GM19035 (cell line): ENCODE results near the gene VWF.
"Not testable (repeated sequence)": the region's sequence is repeated elsewhere in the genome, so short reads cannot be mapped to it uniquely, and the experiment has no call there.

ENCODE experiments used
- ATAC-seq: cut with Tn5 transposase; IDR thresholded peaks from one replicate; pipeline ENCODE4 v1.9.1; 2021; ENCODE audit not compliant: unreplicated experiment

VWF gene

DNA sequence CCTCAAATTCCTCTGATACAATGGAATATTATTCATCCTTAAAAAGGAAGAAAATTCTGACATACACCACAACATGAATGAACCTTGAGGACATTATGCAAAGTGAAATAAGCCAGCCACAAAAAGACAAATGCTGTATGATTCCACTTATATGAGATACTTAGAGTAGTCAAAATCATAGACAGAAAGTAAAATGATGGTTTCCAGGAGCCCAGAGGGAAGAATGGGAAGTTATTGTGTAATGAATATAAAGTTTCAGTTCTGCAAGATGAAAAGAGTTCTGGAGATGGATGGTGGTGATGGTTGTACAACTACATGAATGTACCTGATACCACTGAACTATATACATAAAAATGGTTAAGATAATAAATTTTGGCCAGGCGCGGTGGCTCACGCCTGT is 18.3 kb downstream of the VWF start:
- ATAC-seq = no peak

DNA sequence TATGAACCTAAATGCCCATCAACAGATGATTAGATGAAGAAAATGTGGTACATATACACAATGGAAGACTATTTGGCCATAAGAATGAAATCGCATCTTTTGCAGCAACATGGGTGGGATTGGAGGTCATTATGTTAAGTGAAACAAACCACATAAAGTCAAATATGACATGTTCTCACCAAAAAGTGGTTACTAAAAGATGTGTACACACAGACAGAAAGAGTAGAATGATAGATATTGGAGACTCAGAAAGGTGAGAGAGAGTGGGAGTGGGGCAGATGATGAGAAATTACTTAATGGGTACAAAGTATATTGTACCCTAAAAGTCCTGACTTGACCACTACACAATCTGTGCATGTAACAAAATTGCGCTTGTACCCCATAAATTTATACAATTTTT is 19.6 kb downstream of the VWF start:
- ATAC-seq = no peak

DNA sequence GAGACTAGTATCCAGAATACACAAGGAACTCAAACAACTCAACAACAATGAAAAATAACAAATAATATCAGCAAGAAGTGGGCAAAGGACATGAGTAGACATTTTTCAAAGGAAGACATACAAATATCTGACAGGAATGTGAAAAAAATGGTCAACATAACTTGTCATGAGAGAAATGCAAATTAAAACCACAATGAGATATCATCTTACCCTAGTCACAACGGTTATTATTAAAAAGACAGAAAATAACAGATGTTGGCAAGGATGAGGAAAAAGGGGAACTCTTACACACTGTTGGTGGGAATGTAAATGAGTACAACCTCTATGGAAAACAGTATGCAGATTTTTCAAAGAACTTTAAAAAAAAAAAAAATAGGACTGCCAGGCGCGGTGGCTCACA is 20.4 kb downstream of the VWF start:
- ATAC-seq = no peak

- not testable (repeated sequence) for ATAC-seq
Measured at GRCh38 chr12:6102021-6102420, 22.4 kb downstream of the VWF start.

DNA sequence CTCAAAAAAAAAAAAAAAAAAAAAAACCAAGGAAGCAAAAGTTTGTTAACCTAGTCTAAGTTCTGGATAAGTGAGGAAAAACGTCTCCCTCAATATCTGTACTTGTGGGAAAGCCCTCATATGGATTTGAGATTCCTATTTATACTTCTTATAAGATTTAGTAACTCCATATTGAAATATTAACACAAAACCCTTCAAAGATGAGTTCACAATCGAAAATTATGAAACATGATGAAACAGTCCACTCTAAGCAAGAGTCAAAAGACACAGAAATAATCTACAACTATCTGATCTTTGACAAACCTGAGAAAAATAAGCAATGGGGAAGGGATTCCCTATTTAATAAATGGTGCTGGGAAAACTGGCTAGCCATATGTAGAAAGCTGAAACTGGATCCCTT is 25.2 kb downstream of the VWF start:
- no peak for ATAC-seq

DNA sequence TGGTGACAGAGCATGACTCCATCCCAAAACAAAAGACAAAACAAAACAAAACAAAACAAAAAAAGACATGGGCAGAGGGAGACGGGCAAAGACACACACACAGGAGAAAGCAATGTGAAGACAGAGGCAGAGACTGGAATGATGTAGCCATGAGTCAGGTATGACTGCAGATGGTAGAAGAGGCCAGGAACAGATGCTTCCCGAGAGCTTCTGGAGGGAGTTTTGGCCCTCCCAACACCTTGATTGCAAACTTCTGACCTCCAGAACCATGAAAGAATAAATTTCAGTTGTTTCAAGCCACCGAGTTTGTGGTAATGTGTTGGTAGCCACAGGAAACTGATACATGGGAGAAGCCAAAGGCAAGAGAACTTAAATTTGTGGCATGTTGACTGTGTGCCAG is 27.1 kb downstream of the VWF start:
- ATAC-seq = no peak

GRCh38 chr12:6096527-6096926 is 27.9 kb downstream of the VWF start:
- no peak for ATAC-seq

- no peak for ATAC-seq
Measured at GRCh38 chr12:6095269-6095668, 29.2 kb downstream of the VWF start.

DNA sequence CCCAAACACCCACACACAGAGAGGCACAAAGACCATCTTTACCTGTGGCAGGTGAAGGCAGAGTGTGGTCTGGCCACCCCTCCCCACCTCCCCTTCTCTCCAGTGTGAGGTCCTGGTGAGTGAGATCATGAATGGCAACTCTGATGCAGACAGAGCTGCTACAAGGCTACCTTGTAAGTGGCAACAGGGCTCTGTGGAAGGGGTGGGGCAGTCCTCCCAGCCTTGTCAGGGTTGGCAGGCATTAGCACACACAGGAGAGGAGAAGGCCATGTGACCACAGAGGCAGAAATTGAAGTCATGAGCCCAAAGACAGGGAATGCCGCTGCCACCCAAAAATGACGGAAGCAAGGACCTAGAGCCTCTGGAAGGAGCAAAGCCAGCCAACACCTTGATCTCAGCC is 30.7 kb downstream of the VWF start:
- ATAC-seq = no peak

- no peak for ATAC-seq
Measured at GRCh38 chr12:6092784-6093722, 31.4 kb downstream of the VWF start.

DNA sequence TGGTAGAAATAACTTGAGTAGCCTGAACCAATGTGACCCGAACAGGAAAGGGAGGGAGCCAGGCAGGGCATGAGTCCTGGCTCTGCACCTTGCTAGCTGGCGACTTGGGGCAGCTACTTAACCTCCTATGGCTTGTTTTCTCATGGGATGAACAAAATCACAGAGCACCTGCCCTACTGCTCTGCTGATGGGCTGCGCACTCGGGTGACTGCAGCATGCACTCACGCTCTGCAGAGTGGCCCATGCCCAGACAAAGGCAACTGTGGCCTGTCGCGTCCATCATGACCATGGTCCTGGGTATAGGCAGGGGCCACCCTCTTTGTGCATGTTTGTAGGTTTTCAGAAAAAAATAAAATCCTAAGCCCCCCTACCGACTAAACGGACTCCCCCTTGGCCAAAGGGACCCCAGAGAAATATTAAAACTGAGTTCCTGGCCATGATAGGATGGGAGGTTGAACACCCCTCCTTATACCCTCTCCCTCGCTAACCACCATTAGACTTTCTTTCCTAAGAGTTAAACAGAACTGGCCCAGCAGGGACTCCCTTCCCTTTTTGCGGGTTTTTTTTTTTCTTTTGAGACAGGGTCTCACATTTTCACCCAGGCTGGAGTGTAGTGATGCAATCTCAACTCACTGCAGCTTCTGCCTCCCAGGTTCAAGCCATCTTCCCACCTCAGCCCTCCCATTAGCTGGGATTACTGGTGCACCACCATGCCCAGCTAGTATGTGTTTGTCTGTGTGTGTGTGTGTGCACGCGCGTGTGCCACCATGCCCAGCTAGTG is 32.5 kb downstream of the VWF start:
- no peak for ATAC-seq

GRCh38 chr12:6090803-6091202 is 33.7 kb downstream of the VWF start:
- no peak for ATAC-seq

DNA sequence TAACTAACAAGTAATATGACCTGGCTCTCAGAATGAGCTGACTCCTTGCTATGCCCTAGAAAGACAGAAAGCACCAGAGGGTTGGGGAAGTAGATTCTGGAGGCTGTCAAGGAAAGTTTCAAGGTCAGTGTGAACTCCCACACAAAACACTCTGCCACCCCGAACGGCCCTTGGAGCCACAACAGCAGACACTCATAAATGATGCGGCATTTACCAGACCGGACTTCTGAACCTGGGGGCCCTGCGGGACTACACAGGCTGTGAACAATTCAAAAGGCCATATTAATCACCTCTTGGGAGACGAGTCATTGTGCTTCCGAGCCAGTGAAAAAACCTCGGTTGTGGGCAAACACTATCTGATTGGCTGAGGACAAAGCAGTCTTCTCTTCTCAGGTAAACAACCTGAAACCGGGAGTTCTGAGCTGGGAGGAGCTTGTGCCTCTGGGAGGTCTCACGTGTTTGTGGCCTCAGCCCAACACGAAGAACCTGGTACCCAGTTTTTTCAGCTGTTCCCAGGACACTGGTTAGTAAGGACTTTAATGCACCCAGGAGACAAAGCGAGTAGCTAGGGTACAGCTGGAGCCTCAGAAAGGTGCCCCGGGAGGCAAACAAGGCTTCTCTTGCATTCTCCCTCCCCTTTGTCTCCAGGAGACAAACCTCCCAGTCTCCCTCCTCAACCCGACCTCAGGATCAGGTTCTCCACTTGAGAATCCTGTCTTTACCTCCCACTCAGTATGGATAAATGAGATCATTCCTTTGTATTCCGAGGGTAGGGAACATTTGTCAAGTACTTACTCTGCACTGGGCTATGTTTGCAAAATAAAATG is 35.3 kb downstream of the VWF start:
- ATAC-seq = no peak

GRCh38 chr12:6086316-6086715 is 38.2 kb downstream of the VWF start:
- no peak for ATAC-seq

GRCh38 chr12:6085841-6086240 is 38.6 kb downstream of the VWF start:
- no peak for ATAC-seq

- no peak for ATAC-seq
Measured at GRCh38 chr12:6084969-6085450, 39.5 kb downstream of the VWF start.

GRCh38 chr12:6084261-6084968 is 40.1 kb downstream of the VWF start:
- ATAC-seq = no peak

GRCh38 chr12:6083601-6084000 is 40.9 kb downstream of the VWF start:
- ATAC-seq = no peak

DNA sequence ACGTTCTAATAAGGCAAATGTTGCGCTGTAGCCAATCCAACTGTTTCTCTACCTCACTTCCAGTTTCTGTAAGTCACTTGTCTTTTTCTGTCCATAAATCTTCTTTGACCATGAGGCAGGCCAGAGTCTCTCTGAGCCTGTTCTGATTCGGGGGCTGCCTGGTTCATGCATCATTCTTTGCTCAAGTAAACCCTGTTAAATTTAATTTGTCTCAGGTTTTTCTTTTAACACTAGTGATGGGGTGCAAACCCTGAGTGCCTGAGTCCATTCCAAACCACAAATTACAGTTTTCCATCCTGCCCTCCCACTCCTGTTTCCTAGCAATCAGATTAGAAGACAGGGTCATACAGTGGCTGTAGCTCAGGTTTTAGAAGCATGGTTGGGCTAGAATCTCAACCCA is 41.9 kb downstream of the VWF start:
- no peak for ATAC-seq
